GM18519 (cell line): ENCODE measurements around the gene SLC35G6.
"Not testable (repeated sequence)": the region's sequence is repeated elsewhere in the genome, so short reads cannot be mapped to it uniquely, and the experiment has no call there.

Source experiments
- ATAC-seq: cut with Tn5 transposase; IDR thresholded peaks from one replicate; pipeline ENCODE4 v1.9.1; 2021; ENCODE audit warnings: mild to moderate bottlenecking, moderate library complexity; ENCODE audit not compliant: unreplicated experiment, low FRiP score

The SLC35G6 gene

DNA sequence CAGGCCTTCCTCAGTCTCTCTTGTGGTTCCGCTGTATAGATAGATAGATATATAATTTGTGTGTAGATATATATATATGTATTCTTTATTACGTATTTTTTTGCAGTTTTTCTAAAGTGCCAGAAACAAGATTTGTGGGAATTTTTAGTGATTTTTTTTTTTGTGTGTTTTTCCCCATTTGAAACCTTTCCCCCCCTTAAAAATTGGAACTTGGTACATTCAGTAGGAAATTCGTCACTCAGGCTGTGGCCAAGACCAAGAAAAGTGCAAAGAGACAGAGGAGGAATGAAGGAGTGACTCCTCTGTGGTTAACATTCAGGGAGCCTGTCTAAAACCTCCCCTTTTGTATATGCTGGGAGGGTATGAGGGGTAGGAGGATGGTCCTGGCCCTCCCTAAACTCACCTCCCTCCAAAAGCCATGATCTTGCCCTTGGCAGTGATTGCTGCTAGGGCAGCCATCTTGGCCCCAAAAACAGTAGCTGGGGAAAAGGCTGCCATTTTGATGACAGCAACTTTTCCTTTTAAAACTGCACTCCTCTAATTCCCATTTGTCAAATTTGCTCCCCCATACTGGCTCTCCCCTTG lies 21.2 kb upstream of the SLC35G6 start:
- ATAC-seq: no peak

- no peak for ATAC-seq
Observed at GRCh38 chr17:7460850-7461660, 20.2 kb upstream of the SLC35G6 start.

- ATAC-seq: no peak
Observed at GRCh38 chr17:7462474-7463371, 18.5 kb upstream of the SLC35G6 start.

DNA sequence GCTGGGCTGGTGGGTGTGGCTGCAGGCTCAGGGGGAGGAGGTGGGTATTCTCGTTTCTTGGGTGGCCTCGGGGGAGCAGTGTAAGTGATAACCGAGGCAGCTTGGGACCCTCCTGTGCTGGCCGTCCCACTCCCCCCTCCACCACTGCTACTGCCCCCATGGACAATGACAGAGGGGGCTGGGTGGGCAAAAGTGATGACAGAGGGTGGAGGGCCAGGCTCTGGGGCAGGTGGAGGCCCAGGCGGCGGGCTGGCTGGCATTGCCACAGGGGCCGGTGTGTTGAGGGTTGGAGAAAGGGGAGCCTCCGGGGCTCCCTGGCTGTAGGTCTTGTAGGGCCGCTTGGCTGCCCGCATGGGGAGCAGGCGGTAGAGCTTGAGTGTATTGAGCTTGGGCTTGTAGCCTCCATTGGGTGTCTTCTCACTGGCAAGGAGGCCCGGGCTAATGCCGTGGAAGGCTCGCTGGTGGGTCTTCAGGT lies 17.8 kb upstream of the SLC35G6 start:
- ATAC-seq: no peak

DNA sequence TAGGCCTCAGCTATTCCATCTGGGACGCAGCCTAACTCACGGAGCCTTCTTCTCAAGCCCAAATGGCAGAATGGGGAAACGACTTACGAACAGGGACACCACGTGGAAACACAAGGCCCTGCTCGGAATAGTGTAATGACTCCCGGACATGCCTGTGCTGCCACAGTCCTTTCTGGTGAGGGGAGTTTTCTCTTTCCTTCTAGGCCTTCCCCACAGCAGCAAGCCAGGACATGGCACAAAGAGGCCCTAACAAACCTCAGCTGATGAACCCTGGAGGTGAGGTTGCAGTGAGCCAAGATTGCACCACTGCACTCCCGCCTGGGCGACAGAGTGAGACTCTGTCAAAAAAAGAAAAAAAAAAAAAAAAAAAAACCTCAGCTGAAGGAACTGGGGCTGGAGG lies 17.2 kb upstream of the SLC35G6 start:
- no peak for ATAC-seq

DNA sequence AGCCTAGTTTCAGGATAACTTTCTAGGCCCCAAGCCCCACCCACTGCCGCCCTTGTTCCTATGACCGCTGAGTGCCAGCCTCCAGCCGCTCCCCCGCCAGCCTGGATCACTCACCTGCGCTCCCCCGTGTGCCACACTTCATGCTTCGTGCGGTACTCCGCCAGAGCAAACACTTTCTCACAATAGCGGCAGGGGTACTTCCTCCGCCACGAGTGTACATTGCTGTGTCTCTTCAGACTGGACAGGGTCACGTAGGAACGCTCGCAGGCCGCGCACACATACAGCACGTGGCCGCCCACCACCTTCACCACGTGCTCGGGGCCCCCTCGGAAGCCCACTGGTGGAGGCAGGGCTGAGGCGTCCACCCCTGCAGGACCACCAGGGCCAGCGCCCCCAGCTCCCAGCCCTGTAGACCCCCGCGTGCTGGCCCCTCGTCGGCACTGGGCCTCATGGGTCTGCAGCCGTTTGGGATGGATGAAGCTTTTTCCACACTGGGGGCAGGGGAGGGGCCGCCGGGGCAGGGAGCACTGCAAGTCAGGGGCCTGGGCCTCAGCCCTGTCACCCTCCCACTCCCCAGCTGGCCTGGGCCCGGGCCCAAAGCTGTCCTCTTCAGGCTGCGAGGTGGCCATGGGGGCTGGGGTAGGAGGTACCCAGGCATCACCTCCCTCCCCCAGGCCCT lies 15.5 kb upstream of the SLC35G6 start:
- no peak for ATAC-seq

DNA sequence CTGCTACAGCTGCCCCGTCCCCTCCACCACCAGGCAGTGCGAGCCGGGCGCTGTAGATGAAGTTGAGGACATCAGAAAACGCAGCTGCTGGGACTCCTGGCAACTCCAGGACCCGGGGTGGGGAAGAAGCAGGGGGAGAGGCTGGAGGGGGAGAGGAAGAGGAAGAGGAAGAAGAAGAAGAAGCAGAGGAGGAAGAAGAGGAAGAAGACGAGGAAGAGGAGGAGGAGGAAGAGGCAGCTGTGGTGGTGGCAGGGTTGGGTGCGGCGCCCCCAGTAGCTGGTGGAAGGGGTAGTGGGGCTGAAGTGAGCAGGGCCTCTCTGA lies 15.0 kb upstream of the SLC35G6 start:
- no peak for ATAC-seq

DNA sequence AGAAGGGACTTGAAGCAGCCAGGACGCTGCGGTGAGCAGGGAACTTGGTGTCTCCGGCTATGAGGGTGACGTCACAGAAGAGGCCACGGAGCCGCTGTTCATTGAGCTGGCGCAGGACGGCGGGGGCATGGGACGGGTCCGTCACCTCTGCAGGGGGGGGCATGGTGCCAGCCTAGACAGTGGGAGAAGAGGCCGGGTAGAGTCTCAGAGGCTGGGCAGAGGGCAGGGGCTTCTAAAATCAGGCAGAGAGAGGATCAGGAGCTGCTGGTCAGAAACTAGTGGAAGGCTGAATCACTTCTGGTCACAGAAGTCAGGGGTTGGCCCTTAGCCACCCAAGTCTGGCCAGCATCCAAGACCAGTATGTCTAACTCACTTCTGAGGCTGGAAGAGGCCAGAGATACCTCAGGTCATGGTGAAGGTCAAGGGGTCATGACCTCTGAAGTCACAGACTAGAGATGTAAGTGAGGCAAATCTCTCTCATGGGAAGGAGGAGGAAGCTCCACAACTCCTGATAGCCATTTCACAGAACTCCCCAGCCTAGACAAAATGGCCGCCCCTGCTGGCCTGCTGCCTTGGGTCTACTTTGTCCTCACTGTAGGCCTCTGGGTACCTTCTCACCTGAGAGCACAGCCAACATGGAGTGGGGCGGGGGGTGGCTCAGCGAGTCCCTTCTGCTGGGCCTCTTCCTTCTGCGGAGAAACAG lies 14.5 kb upstream of the SLC35G6 start:
- no peak for ATAC-seq

DNA sequence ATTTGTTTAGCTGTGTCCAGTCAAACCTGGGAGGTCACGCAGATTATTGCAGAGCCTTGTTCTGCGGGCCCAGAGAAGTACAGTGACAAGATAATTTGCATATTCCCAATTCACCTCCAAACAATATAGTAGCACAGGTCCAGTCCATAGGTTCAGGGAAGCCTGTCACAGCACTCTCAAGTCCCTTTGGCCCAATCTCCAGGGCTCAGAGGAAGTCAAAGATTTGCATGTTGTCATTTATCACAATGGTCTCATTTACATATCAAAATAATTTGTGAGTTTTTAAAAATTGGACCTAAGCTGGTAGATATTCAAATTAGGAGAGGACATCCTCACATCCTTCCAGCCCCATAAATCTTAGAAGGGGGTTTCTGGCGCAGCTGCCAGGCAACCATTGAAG lies 13.7 kb upstream of the SLC35G6 start:
- no peak for ATAC-seq

- ATAC-seq: no peak
Observed at GRCh38 chr17:7468290-7468689, 13.0 kb upstream of the SLC35G6 start.

GRCh38 chr17:7468804-7469389 lies 12.3 kb upstream of the SLC35G6 start:
- no peak for ATAC-seq

- ATAC-seq: not testable (repeated sequence)
Observed at GRCh38 chr17:7469843-7470242, 11.4 kb upstream of the SLC35G6 start.

- ATAC-seq: not testable (repeated sequence)
Observed at GRCh38 chr17:7470457-7470973, 10.7 kb upstream of the SLC35G6 start.

DNA sequence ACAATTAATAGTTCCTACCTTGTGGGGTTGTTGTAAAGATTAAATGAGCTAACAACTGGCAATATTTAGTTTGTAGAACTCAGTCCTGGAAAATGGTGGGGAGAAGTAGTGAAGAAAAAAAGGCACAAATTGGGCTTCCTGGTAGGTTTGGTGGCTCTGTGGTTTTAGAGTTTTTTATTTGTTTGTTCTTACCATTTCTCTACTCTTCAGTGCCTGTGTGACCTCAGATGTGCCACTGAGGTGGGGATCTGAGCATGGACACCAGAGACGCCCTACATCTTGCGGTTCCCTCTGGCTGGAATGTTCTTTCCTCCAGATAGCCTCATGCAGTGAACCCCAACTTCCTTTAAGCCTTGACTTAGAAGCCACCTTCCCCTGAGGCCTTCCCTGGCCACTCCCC lies 9.5 kb upstream of the SLC35G6 start:
- no peak for ATAC-seq

GRCh38 chr17:7474767-7475166 lies 6.5 kb upstream of the SLC35G6 start:
- not testable (repeated sequence) for ATAC-seq

DNA sequence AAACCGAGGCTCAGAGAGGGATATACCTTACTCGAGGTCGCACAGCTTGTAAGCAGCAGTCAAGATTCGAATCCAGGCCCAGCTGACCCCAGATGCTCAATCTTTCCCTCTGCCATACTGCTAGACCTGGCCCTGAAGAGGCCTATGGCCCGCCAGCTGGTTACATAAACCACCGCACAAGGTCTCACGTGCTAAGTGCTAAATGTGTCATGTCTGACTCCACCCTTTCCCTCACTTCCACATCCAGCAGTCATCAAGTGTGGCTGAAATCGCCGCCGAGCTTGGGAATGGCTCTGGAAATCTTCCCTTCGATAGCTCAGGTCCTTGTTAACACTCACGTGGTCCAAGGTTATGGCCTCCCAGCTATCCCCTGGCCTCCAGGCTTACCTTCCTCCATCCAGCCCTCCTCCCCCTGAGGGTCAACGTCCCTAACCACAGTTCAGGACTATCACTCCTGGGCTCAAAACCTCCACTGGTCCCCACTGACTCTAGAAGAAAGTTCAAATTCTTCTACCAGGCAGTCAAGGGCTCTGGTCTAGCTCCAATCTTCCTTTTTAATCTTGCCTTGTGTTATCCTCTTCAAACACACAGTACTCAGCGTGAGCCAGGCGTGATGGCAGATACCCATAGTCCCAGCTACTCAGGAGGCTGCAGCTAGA lies 5.4 kb upstream of the SLC35G6 start:
- no peak for ATAC-seq

- no peak for ATAC-seq
Observed at GRCh38 chr17:7476494-7476893, 4.8 kb upstream of the SLC35G6 start.

DNA sequence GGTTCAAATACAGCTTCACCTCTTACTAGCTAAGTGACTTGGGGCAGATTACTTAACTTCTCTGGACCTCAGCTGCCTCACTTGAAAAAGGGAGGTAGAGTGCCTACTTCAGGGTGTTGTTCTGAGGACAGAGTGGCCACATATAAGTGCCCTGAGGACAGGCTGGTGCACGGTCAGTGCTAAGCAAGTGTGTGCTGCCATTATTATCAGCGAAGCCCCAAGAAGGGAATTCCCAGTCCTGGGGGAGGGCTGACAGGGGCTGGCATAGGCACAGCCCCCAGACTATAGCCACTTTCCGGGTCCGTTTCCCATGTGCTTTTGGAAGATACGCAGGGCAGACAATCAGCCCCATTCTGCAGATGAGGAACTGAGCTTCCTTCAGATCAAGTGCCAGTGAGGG lies 4.3 kb upstream of the SLC35G6 start:
- no peak for ATAC-seq
